ENCODE measurements around the gene ZNF638.

ZNF638 gene

GRCh38 chr2:71473346-71474031 lies 141.9 kb downstream of the ZNF638 start:
- no peak for DNase-seq (ENCODE audit: low read depth, low spot score)
- POLR2A ChIA-PET, result no interaction called here
- H3K4me3 ChIP-seq (ENCODE audit: low read depth, low read length), result no peak overlapping the region
- CTCF ChIA-PET, result interaction anchor here (1.3 kb wide), 1 partner anchor 37 kb away, joined by 4 read pairs; no protein-coding TSS in a partner anchor
- TF ChIP-seq CTCF (IDR thresholded peaks at IDR 0.05; ENCODE audit: insufficient read depth, low read length, missing control alignments), result no peak

GRCh38 chr2:71474116-71474743 lies 142.6 kb downstream of the ZNF638 start:
- DNase-seq (ENCODE audit: low read depth, low spot score), result no peak
- H3K4me3 ChIP-seq (ENCODE audit: low read depth, low read length), result no peak overlapping the region
- CTCF ChIA-PET, result interaction anchor here (0.9 to 1.3 kb wide), 3 partner anchors 17 to 36 kb away, joined by 3 to 4 read pairs (median 3); no protein-coding TSS in a partner anchor
- TF ChIP-seq CTCF (IDR thresholded peaks at IDR 0.05; ENCODE audit: insufficient read depth, low read length, missing control alignments), result no peak
- POLR2A ChIA-PET, result no interaction called here

GRCh38 chr2:71474744-71475397 lies 143.3 kb downstream of the ZNF638 start:
- no peak for TF ChIP-seq CTCF (IDR thresholded peaks at IDR 0.05; ENCODE audit: insufficient read depth, low read length, missing control alignments)
- no peak overlapping the region for H3K4me3 ChIP-seq (ENCODE audit: low read depth, low read length)
- DNase-seq (ENCODE audit: low read depth, low spot score), result no peak
- CTCF ChIA-PET, result interaction anchor here (0.9 to 1.3 kb wide), 3 partner anchors 18 to 36 kb away, joined by 3 to 4 read pairs (median 3); no protein-coding TSS in a partner anchor
- POLR2A ChIA-PET, result no interaction called here

GRCh38 chr2:71476495-71476894 lies 144.9 kb downstream of the ZNF638 start:
- TF ChIP-seq CTCF (IDR thresholded peaks at IDR 0.05; ENCODE audit: insufficient read depth, low read length, missing control alignments), result no peak
- ChIA-PET CTCF (interaction anchor here (0.8 to 1.2 kb wide), 4 partner anchors 9 to 34 kb away, joined by 3 to 4 read pairs (median 3); no protein-coding TSS in a partner anchor), POLR2A (no interaction called here)
- no peak for DNase-seq (ENCODE audit: low read depth, low spot score)
- no peak overlapping the region for H3K4me3 ChIP-seq (ENCODE audit: low read depth, low read length)

GRCh38 chr2:71477231-71477691 lies 145.7 kb downstream of the ZNF638 start:
- H3K4me3 ChIP-seq (ENCODE audit: low read depth, low read length), result no peak overlapping the region
- POLR2A ChIA-PET, result no interaction called here
- no peak for TF ChIP-seq CTCF (IDR thresholded peaks at IDR 0.05; ENCODE audit: insufficient read depth, low read length, missing control alignments)
- no peak for DNase-seq (ENCODE audit: low read depth, low spot score)
- CTCF ChIA-PET, result interaction anchor here (0.8 to 1.5 kb wide), 3 partner anchors 10 to 33 kb away, joined by 3 to 4 read pairs (median 3); no protein-coding TSS in a partner anchor

GRCh38 chr2:71478806-71479205 lies 147.2 kb downstream of the ZNF638 start:
- DNase-seq (ENCODE audit: low read depth, low spot score), result no peak
- POLR2A ChIA-PET, result no interaction called here
- CTCF ChIA-PET, result interaction anchor here (0.8 to 1.2 kb wide), 2 partner anchors 16 to 19 kb away, joined by 3 to 6 read pairs; no protein-coding TSS in a partner anchor
- no peak for TF ChIP-seq CTCF (IDR thresholded peaks at IDR 0.05; ENCODE audit: insufficient read depth, low read length, missing control alignments)
- H3K4me3 ChIP-seq (ENCODE audit: low read depth, low read length), result no peak overlapping the region

Data from AG04449 (cell line).